NCI-H1930 (cell line): ENCODE results near the gene PRICKLE3.
A peak's percentile ranks its signal among the peaks of the same experiment; 100 is the strongest.
"Not testable (repeated sequence)": the region's sequence is repeated elsewhere in the genome, so short reads cannot be mapped to it uniquely, and the experiment has no call there.

ENCODE experiments used
- DNase-seq, 2 experiments: peaks; one replicate each; lab custom pipeline; 2025; lab: John Stamatoyannopoulos, UW

Gene PRICKLE3

DNA sequence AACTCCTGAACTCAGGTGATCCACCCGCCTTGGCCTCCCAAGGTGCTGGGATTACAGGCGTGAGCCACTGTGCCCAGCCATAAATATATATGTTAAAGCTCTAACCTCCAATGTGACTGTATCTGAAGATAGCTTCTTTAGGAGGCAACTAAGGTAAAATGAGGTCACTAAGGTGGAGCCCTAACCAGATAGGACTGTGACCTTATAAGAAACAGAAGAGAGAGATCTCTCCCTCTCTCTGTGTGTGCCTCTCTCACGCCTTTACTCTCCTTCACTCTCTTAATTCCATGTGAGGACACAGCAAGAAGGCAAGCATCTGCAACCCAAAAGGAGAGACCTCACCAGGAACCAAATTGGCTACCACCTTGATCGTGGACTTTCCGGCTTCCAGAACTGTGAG, 24.5 kb downstream of the PRICKLE3 start:
- DNase-seq, result no peak

DNA sequence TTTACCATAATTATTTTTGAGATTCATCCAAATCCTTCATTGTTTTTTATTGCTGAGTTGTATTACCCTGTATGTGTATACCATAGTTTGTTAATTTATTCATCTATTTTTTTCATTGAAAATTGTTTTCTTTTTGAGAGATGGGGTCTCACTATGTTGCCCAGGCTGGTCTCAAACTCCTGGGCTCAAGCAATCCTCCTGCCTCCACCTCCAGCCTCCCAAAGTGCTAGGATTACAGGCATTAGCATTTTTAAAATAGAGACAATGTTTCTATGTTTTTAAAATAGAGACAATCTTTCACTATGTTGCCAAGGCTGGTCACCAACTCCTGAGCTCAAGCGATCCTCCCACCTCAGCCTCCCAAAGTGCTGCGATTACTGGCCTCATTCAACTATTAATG, 25.3 kb downstream of the PRICKLE3 start:
- no peak for DNase-seq

DNA sequence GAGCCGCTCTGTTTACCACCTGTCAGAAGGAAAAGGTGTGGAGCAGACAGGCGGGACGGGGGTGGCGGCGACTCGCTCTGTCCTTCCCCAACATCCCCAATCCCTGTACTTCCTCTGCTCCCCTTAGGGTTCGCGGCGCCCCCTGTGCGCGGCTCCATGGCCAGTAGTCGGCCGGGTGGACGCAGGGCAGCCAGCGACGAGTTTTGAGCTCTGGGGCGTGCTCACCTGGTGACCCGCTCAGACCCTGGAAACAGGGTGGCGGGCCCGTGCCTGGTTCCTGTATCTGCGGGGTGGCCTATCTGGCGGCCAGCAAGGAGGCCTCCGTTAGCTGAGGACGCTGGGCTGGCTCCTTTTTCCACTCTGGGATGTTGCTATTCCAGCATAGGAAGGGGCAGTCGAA, 29.0 kb downstream of the PRICKLE3 start:
- DNase-seq, result no peak

DNA sequence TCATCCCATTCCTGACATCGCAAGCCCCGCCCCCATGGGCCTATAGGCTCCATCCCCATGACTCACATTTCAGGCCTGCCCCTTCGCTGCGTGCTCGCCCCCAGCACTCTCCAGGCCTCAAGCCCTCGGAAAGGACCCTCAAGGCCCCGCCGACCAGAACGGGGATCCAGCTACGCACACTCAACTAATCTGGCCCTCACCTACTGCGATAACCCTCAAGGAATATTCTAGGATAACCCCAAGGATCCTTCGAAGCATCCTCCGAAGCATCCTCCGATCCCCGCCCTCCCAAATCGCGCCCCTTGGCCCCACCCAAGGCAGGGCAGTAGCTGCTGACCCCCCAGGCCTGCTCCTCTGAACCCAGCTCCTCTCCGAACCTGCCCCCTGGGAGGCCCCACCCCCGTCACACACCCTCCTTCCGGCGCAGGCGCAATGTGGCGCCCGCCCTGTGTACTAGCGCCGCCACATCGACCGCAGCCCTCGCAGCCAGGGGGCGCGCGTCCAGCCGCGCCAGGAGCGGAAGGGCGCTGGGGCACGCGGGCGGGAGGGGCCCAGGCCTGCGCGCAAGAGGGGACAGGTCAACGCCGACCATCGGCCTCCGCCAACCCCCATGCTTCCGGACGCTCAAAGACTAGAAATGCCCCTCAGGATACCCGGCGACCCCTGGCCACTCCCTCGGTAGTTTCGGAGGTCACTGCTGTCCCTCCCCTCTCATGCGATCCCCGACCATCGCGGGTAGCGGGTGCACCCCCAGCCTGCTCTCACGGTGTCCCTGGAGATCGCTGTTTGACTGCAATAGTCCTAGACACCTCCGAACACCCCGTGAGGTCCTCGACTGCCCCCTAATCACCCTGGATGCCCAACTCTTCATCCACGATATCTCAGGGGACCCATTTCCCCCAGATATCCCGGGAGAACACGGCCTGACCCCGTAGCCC, 30.0 kb downstream of the PRICKLE3 start:
- peak; percentile 70 to 83 for DNase-seq

DNA sequence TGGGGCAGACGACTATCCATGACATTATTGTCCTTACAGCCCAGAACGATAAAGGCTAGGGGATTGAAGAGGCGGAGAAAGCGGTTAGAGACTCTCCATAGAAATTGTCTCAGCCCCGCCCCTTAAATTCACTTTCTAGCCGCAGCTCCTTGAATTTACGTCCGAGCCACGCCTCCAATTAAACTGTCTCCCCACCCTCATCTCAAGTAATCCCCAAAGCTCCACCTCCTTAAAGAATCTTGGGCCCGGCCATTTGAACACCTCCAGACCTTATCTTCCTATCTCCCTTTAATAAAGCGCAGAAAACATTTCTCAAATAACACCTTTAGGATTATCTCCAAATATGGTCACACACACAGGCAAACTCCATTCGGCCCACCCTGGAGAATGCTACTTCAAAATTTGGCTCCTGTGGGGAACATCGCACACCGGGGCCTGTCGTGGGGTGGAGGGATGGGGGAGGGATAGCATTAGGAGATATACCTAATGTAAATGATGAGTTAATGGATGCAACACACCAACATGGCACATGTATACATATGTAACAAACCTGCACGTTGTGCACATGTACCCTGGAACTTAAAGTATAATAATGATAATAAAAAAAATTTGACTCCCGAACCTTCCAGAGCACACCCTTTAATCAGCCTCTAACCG, 30.8 kb downstream of the PRICKLE3 start:
- DNase-seq, result peak in 1 of 2 experiments; percentile 7

DNA sequence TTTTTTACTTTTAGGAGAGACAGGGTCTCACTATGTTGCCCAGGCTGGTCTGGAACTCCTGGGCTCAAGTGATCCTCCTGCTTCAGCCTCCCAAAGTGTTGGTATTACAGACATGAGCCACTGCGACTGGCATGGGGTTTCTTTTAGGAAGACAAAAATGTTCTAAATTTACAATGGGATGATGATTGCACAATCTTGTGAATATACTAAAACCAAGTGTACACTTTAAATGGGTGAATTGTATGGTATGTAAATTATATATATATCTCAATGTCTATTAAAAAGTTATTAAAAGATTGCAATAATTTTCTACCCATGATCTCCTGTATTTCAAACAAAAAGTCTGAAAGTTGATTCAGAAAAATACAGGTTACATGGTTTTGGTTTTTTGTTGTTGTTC, 32.7 kb downstream of the PRICKLE3 start:
- no peak for DNase-seq

DNA sequence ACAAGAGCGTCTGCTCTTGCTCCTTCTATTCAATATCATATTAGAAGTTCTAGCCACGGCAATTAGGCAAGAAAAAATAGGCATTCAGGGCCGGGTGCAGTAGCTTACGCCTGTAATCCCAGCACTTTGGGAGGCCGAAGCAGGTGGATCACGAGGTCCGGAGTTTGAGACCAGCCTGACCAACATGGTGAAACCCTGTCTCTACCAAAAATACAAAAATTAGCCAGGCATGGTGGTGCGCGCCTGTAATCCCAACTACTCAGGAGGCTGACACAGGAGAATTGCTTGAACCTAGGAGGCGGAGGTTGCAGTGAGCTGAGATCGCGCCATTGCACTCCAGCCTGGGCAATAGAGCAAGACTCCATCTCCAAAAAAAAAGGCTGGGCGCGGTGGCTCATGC, 36.9 kb downstream of the PRICKLE3 start:
- DNase-seq, result not testable (repeated sequence)

DNA sequence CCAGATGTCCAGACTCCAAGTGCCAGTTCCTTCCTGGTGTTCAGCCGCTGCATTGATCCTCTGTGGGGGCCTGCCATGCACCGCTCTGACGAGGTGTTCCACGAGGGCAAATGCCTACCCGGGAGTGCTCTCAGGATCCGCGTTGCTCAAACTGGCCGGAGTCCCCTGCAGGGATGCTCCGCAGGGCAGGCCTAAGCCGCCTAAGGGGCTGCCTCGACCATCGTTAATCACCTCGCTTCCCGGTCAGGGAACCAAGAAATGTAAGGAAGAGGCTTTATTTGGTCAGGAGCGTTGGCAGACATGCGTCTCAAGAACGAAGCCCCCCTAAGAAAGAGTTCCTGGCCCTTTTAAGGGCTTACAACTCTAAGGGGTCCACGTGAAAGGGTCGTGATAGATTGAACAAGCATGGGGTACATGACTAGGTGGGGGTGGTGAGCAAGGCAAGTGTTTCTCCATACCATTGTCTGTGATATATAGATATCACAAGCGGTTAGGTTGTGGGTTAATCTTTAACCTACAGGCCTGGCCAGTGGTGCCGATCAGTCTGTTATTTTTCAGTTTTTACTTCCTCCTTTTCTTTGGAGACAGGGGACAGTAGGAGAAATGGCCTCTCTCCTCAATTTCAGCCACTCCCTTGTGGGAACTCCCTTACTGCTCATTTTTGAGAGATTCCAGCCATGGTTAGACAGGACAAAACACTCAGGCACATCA, 37.6 kb downstream of the PRICKLE3 start:
- DNase-seq, result not testable (repeated sequence)

DNA sequence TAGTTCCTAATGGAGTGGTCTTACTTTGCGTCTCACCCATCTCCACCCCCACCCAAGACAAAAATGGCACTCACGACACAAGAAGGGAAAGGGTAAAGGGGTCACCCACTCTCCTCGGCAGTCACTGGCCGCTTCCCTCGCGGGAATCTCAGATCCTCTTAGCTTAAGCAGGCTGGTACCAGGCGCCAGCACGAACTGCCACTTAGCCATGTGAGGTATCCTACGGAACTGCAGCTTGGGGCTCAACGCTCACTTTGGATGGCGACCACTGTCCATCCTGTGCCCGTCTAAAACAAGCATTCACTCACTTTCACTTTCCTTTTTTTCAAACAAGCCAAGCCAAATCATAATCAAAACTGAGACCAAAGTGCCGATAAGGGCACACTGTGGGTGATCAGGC, 38.2 kb downstream of the PRICKLE3 start:
- DNase-seq, result no peak

DNA sequence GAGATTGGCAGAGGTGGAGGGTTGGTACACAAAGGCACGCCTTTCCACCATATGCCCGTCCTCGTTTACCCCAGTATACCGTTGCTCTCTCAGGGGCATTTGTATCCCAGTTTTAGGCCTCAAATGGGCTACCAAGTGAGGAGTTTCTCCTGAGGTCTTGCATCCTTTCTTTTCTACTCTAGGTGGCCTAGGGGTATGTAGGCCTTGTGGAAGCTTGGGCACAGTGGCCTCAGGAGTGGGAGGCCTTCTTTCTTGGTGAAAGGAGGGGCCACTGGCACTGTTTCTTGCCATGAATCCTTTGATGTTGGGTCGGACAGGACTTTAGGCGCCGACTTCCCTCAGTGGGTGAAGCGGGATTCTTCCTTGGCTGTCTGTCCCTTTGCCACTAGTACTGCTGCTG, 38.9 kb downstream of the PRICKLE3 start:
- DNase-seq, result no peak

DNA sequence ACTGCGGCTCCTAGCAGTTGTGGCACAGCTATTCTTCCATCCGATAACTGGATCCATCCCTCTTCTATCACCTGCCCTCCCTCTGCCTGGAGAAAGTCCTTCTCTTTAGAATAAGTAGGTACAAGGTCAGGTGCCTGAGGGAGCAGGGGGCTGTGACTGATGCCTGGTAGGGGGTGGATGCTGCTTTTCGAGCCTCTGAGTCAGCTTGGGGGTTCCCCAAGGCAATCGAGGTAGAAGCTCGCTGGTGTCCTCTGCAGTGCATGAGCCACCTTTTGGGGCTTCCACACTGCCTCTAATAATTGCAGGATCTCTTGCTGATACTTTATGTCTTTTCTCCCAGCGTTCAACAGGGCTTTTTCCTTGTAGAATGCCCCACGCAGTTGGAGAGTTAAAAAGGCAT, 43.0 kb downstream of the PRICKLE3 start:
- not testable (repeated sequence) for DNase-seq

DNA sequence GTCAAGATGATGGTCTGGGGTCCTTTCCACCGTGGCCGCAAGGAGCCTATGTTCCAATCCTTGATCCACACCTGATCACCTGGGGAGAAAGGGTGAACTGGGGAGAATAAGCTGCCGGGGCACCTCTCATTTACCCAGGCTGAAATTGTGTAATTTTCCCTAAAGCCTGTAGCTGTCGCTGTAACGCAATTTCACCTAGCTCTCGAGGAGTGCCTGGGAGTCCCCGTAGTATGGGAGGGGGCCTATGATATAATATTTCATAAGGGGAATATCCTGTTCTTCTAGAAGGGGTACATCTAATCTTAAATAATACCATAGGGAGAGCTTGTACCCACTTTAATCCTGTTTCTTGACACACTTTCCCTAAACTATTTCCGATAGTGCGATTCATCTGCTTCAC, 43.9 kb downstream of the PRICKLE3 start:
- not testable (repeated sequence) for DNase-seq

DNA sequence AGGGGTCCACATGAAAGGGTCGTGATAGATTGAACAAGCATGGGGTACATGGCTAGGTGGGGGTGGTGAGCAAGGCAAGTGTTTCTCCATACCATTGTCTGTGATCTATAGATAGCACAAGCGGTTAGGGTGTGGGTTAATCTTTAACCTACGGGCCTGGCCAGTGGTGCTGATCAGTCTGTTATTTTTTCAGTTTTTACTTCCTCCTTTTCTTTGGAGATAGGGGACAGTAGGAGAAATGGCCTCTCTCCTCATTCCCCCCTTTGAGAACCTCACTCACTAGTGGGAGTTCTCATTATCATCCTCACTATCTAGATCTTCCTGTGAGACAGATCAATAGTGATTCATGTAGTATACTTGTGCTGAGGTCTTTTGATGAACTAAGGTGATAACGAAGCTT, 46.5 kb downstream of the PRICKLE3 start:
- DNase-seq, result no peak

DNA sequence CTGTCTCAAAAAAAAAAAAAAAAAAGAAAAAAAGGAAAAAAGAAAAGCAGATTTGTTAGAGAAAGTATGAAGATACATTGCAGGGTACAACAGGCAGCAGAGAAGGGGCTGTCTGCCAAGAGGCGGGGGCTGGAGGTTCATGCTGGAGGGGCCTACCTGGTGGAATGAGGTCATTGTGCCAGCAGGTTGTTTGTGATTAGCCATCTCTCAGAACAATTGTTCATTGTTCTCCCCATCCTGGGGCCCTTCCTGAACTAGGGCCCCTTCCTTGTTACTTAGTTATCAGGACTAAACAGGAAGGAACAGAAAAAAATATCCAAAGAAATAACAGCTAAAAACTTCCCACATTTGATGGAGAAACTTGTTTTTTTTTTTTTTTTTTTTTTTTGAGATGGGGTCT, 48.7 kb downstream of the PRICKLE3 start:
- DNase-seq, result no peak

DNA sequence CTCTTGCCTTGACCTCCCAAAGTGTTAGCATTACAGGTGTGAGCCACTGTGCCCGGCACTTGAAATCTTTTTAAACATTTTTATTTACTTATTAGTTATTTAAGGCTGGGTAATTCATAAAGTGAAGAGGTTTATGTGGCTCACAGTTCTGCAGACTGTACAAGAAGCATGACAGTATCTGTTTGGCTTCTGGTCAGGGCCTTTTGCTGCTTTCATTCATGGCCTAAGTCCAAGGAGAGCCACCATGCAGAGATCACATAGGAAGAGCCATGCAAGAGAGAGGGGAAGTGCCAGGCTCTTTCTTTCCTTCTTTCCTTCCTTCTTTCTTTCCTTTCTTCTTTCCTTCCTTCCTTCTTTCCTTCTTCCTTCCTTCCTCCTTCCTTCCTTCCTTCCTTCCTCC, 52.4 kb downstream of the PRICKLE3 start:
- no peak for DNase-seq

DNA sequence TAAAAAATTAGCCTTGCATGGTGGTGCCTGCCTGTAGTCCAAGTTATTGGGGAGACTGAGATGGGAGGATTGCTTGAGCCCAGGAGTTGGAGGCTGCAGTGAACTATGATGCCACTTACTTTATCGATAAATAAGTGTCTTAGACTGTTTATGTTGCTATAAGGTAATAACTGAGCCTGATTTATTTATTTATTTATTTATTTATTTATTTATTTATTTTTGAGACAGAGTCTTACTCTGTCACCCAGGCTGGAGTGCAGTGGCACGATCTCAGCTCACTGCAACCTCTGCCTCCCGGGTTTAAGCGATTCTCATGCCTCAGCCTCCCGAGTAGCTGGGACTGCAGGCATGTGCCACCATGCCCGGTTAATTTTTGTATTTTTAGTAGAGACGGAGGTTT, 53.9 kb downstream of the PRICKLE3 start:
- not testable (repeated sequence) for DNase-seq

DNA sequence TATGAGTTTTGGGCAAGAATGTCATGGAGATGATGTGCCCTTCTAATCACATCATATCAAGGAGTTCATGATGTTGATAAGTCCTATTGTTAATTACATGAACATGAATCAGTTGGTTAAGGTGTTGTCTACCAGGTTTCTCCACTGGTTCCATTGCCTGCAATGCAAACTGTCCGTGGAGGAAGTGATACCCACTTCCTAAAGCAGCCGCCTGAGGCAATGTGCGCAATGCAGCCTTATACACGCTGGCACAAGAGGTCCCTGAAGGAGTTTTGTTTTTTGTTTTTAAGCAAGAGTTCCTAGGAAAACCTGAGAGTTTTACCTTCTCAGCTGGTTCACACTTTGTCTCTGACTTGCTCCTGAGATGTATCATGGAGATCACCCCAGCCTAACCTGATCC, 56.7 kb downstream of the PRICKLE3 start:
- no peak for DNase-seq

DNA sequence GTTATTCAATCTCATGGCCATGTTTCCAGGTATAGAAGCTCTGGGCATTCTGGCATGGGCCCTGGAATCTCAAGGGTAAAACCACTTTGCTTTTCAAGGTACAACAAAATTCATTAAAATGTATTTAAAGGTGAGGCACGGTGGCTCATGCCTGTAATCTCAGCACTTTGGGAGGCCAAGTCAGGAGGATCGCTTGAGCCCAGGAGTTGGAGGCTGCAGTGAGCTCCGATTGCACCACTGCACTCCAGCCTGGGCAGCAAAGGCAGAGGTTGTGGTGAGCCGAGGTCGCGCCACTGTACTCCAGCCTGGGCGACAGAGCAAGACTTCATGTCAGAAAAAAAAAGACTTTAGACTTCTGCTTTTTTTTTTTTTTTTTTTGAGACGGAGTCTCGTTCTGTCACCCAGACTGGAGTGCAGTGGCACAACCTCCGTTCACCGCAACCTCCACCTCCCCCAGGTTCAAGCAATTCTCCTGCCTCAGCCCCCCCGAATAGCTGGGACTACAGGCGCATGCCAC, 58.4 kb downstream of the PRICKLE3 start:
- not testable (repeated sequence) for DNase-seq
